Endodermal cell (in vitro differentiated cells): Measurements from ENCODE around the gene ZC3H11A. TPM values are rescaled to one million over a fixed set of nuclear protein-coding genes. Genes with fewer than 3 reads are reported as not detected.

Source experiments
- DNase-seq: peaks from one replicate; pipeline ENCODE4 v3.0.0-alpha.2; 2017
- H3K27ac ChIP-seq: 2 replicates; pipeline ENCODE4 v1.5.1; 2013; ENCODE audit warnings: mild to moderate bottlenecking, low read depth, low read length, moderate library complexity
- H3K27me3 ChIP-seq: 2 replicates; pipeline ENCODE4 v1.6.1; 2013; ENCODE audit warnings: mild to moderate bottlenecking, low read length, moderate library complexity; ENCODE audit not compliant: insufficient read depth, control insufficient read depth, poor library complexity, severe bottlenecking
- H3K36me3 ChIP-seq: 2 replicates; pipeline ENCODE4 v1.7.0; 2013; ENCODE audit warnings: mild to moderate bottlenecking, low read length, moderate library complexity; ENCODE audit not compliant: control insufficient read depth, insufficient read depth
- H3K4me1 ChIP-seq: one replicate; pipeline ENCODE4 v1.7.0; 2013; ENCODE audit warnings: low read length; ENCODE audit not compliant: control insufficient read depth, insufficient read depth
- H3K4me3 ChIP-seq: 2 replicates; pipeline ENCODE4 v1.5.1; 2013; ENCODE audit warnings: mild to moderate bottlenecking, low read length, moderate library complexity
- H3K9ac ChIP-seq: 2 replicates; pipeline ENCODE4 v1.6.1; 2013; ENCODE audit warnings: mild to moderate bottlenecking, low read length, moderate library complexity; ENCODE audit not compliant: poor library complexity, severe bottlenecking; ENCODE audit errors: extremely low read depth
- H3K9me3 ChIP-seq: 2 replicates; pipeline ENCODE4 v1.6.1; 2013; ENCODE audit warnings: mild to moderate bottlenecking, low read length, moderate library complexity; ENCODE audit not compliant: control insufficient read depth
- H3K27ac Mint-ChIP-seq: 2 replicates; pipeline ENCODE4 v1.8.0; 2020; ENCODE audit warnings: mixed read lengths
- H3K27me3 Mint-ChIP-seq: 2 replicates; pipeline ENCODE4 v1.8.0; 2021; ENCODE audit warnings: mild to moderate bottlenecking, mixed read lengths; ENCODE audit not compliant: insufficient read depth
- H3K36me3 Mint-ChIP-seq: 2 replicates; pipeline ENCODE4 v1.8.0; 2020; ENCODE audit warnings: low read depth, mixed read lengths
- H3K4me1 Mint-ChIP-seq: 2 replicates; pipeline ENCODE4 v1.8.0; 2020; ENCODE audit warnings: mixed read lengths
- H3K4me3 Mint-ChIP-seq: 2 replicates; pipeline ENCODE4 v1.8.0; 2020; ENCODE audit warnings: mild to moderate bottlenecking, moderate library complexity, mixed read lengths
- H3K9me3 Mint-ChIP-seq: 2 replicates; pipeline ENCODE4 v1.8.0; 2020; ENCODE audit warnings: mild to moderate bottlenecking, mixed read lengths
- WGBS, 2 experiments: methylation state at CpG; one replicate each; pipeline versions ENCODE4 v1.1.5 to v1.1.7; 2013; ENCODE audit warnings: missing lambda C conversion rate in 2 of 2, mixed read lengths in 1 of 2; ENCODE audit not compliant: insufficient coverage in 1 of 2, insufficient read length in 1 of 2; 5-methylcytosine and 5-hydroxymethylcytosine counted together
- total RNA-seq, 2 donors: library from RNA; stranded (reverse); fragmentation: NEBNext Ultra II Directional in 1 of 2; extraction: Animal tissue kit (Norgen Biotek cat#: 25700) in 1 of 2; gene quantifications; 2 replicates in 1 of 2; 3 replicates in 1 of 2; pipeline ENCODE4 v1.2.1, GENCODE V29; 2021
- TF ChIP-seq, protein P1 (sequence below): fragments of 200-600 bp; sonication (generic); conservative IDR thresholded peaks from 2 replicates; pipeline ENCODE4 v1.5.0; 2021; ENCODE audit warnings: antibody characterized with exemption, mild to moderate bottlenecking

The ZC3H11A gene
- total RNA-seq, 2 donors from 2014 or later: 83.9 to 119 TPM

DNA sequence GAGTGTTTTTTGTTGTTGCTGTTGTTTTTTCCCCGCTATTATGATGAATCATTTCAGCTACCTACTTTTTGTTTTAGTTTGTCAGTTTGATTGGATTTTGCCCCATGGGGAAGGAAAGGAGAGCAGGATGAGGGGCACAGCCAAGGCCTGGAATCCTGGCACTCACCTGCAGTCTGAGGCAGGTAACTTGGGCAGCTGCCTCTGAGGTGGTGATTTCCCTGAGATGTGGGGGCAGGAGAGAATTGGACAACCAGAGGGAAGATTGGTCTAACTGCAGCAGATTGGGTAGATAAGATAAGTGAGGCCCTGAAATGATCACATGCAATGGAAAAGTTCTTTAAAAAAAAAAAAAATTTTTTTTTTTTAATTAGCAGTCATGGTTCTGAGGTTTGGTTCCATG lies 31.9 kb upstream of the ZC3H11A start:
- 100% methylated on average over 1 of the region's 1 CpG; no CpG with 5 or more reads in 1 of the 2 experiments for WGBS, 2 experiments
- Histone ChIP-seq H3K27me3 (no peaks in the 10 kb centered on the region), H3K9ac (no peak overlapping the region), H3K27ac (no peak overlapping the region), H3K36me3 (no peaks in the 10 kb centered on the region), H3K9me3 (no peaks in the 10 kb centered on the region), H3K4me1 (peaks cover 2% of the 10 kb centered on the region), H3K4me3 (no peak overlapping the region)
- Mint-ChIP-seq H3K36me3 (no peaks in the 10 kb centered on the region), H3K9me3 (no peaks in the 10 kb centered on the region), H3K4me3 (no peak overlapping the region), H3K27me3 (no peaks in the 10 kb centered on the region), H3K4me1 (peaks cover 12% of the 10 kb centered on the region), H3K27ac (no peak overlapping the region)
- no peak for DNase-seq
- TF ChIP-seq, protein P1, sequence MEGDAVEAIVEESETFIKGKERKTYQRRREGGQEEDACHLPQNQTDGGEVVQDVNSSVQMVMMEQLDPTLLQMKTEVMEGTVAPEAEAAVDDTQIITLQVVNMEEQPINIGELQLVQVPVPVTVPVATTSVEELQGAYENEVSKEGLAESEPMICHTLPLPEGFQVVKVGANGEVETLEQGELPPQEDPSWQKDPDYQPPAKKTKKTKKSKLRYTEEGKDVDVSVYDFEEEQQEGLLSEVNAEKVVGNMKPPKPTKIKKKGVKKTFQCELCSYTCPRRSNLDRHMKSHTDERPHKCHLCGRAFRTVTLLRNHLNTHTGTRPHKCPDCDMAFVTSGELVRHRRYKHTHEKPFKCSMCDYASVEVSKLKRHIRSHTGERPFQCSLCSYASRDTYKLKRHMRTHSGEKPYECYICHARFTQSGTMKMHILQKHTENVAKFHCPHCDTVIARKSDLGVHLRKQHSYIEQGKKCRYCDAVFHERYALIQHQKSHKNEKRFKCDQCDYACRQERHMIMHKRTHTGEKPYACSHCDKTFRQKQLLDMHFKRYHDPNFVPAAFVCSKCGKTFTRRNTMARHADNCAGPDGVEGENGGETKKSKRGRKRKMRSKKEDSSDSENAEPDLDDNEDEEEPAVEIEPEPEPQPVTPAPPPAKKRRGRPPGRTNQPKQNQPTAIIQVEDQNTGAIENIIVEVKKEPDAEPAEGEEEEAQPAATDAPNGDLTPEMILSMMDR: no peak

DNA sequence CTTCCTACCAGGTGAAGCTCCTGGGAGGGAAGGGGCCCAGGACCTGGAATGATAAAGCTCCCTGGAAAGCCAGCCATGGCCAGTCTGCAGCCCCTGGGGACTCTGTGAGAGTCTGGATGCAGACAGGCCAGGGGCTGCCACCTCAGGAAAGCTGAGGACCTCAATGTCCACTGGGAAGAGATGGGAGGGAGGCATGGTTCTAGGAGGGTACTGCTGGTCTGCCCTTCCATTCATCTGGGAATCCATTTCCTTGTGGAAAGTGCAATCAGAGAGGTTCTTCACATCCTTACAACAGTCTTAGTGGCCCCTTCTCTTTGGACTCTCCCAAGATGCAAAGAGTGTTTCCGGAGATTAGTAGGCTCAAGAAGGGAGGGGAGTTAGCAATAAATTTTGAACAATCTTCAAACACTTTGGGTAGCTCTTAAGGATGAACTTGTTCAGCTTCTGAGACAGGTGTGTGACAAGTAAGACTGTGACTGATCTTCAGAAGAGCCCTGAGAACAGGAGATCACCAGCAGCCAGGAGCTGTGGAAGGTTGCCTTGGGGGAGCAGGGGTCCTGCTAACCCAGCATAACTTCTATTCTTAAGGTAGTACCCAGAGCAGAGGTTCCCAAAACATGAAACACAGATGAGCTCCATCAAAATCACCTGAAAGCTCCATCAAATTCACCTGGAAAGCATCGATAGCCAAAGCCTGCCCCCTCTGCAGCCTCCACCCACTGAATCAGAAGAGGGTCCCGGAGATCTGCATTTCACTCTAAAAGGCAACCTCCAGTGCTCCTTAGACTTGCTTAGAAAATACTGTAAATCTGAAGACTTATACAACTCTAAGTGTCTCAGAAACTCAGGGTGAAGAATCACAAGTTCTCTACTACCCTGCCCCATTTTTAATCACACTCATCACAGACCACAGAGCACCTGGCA lies 31.1 kb upstream of the ZC3H11A start:
- Mint-ChIP-seq H3K27me3 (no peaks in the 10 kb centered on the region), H3K9me3 (no peaks in the 10 kb centered on the region), H3K27ac (no peak overlapping the region), H3K36me3 (no peaks in the 10 kb centered on the region), H3K4me3 (no peak overlapping the region), H3K4me1 (peaks cover 12% of the 10 kb centered on the region)
- TF ChIP-seq, protein P1: no peak
- Histone ChIP-seq H3K4me1 (peaks cover 2% of the 10 kb centered on the region), H3K9me3 (no peaks in the 10 kb centered on the region), H3K27me3 (no peaks in the 10 kb centered on the region), H3K27ac (no peak overlapping the region), H3K4me3 (no peak overlapping the region), H3K36me3 (no peaks in the 10 kb centered on the region), H3K9ac (no peak overlapping the region)
- DNase-seq: no peak
- WGBS, 2 experiments: 94 to 100% methylated on average over 1 to 3 of the region's 3 CpGs

DNA sequence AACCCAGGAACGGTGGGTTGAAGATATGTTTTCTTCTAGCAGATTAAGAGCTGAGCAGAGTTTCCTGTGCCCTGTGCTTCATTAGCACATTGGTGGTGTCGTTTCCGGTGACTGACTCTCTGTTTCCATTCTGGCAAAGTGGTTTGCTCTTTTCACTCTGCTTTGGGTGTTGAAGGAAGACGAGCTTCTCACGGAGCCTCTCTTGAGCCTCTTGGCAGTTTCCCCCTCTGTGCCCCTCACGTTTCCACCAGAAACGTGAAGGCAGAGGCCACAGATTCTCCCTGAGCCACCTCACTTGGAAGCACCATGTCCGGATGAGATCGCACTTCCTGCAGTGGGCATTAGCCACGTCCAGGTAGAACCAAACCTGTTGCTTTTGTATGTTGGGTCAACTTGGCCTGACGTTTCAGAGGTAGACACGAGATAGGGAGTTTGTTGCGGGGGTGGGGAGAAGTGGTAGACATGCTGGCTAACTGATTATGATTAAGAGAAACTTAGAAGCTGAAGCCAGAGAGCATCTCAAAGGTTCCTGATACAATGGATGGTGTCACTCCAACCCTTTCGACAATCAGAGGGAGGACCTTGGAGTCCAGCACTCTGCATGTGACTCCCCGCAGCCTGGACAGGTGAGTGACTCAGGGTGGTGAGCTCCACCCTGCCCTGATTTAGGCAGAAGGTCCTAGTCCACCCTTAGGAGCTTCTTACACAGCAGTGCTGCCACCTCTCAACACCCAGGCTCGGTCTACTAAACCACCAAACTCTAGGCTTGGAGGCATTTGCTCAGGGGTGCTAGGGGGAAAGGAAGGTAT lies 30.2 kb upstream of the ZC3H11A start, which contains the start of gene LAX1:
Gene LAX1 (plus strand): TSS at position 155 of the 809 bp plus-strand sequence. CDS start 383 bp downstream, at position 538.
- no peaks in the 10 kb centered on the region for H3K9me3 ChIP-seq
- no peaks in the 10 kb centered on the region for H3K36me3 ChIP-seq
- no peaks in the 10 kb centered on the region for H3K36me3 Mint-ChIP-seq
- no peaks in the 10 kb centered on the region for H3K27me3 ChIP-seq
- no peak within 1 kb of the TSS for H3K4me3 ChIP-seq
- TF ChIP-seq, protein P1: no peak
- no peak within 1 kb of the TSS for H3K9ac ChIP-seq
- peaks cover 2% of the 10 kb centered on the region for H3K4me1 ChIP-seq
- no peak within 1 kb of the TSS for H3K27ac ChIP-seq
- H3K4me1 Mint-ChIP-seq: peaks cover 14% of the 10 kb centered on the region
- no peak for DNase-seq
- no peaks in the 10 kb centered on the region for H3K9me3 Mint-ChIP-seq
- 89 to 92% methylated on average over 15 to 16 of the region's 16 CpGs for WGBS, 2 experiments
- no peak within 1 kb of the TSS for H3K4me3 Mint-ChIP-seq
- no peaks in the 10 kb centered on the region for H3K27me3 Mint-ChIP-seq
- no peak within 1 kb of the TSS for H3K27ac Mint-ChIP-seq
